SU-DHL-6 (cell line): Measurements from ENCODE around the gene AKT1S1.
A peak's percentile ranks its signal among the peaks of the same experiment; 100 is the strongest.
"Not testable (repeated sequence)": the region's sequence is repeated elsewhere in the genome, so short reads cannot be mapped to it uniquely, and the experiment has no call there.

Experiments used
- H2AFZ ChIP-seq: fragments of 200-600 bp; sonication (generic); 2 replicates; pipeline ENCODE4 v1.6.1; 2014; ENCODE audit warnings: low read depth, mild to moderate bottlenecking, moderate library complexity, mixed read lengths, antibody characterized with exemption, low read length; ENCODE audit not compliant: severe bottlenecking
- H3F3A ChIP-seq: fragments of 200-600 bp; shearing (Covaris generic); 2 replicates; pipeline ENCODE4 v1.6.0; 2016; ENCODE audit warnings: antibody characterized with exemption, mild to moderate bottlenecking; ENCODE audit not compliant: insufficient read depth
- H3K27ac ChIP-seq: fragments of 200-600 bp; sonication (generic); 2 replicates; pipeline ENCODE4 v1.5.1; 2016; ENCODE audit warnings: low read depth, mild to moderate bottlenecking, low read length, moderate library complexity, mixed read lengths
- H3K27me3 ChIP-seq: fragments of 200-600 bp; sonication (generic), shearing (Covaris generic); 2 replicates; pipeline ENCODE4 v1.6.0; 2014; ENCODE audit warnings: mild to moderate bottlenecking, low read length
- H3K36me3 ChIP-seq: fragments of 200-600 bp; sonication (generic); 2 replicates; pipeline ENCODE4 v1.6.1; 2014; ENCODE audit warnings: mild to moderate bottlenecking, low read length, mixed read lengths
- H3K4me2 ChIP-seq: fragments of 300-600, 200-600 bp; shearing (Covaris generic), sonication (generic); 2 replicates; pipeline ENCODE4 v1.6.0; 2014; ENCODE audit warnings: low read length, low read depth, mild to moderate bottlenecking; ENCODE audit not compliant: poor library complexity, severe bottlenecking
- H3K4me3 ChIP-seq: fragments of 200-600 bp; sonication (generic); 2 replicates; pipeline ENCODE4 v1.5.1; 2014; ENCODE audit warnings: antibody characterized with exemption, low read length, mild to moderate bottlenecking, mixed read lengths; ENCODE audit not compliant: insufficient read depth, poor library complexity, severe bottlenecking
- H3K79me2 ChIP-seq: fragments of 200-600 bp; sonication (generic); 2 replicates; pipeline ENCODE4 v1.6.1; 2014; ENCODE audit warnings: mild to moderate bottlenecking, low read length, moderate library complexity; ENCODE audit not compliant: insufficient read depth
- H3K9ac ChIP-seq: fragments of 200-600 bp; sonication (generic); 2 replicates; pipeline ENCODE4 v1.7.0; 2014; ENCODE audit warnings: mild to moderate bottlenecking, low read length
- H3K9me2 ChIP-seq: fragments of 200-600 bp; sonication (generic); replicated peaks from 2 replicates; pipeline ENCODE4 v1.6.1; 2014; ENCODE audit warnings: low read length; ENCODE audit not compliant: insufficient read depth
- H3K9me3 ChIP-seq: fragments of 200-600 bp; sonication (generic); 2 replicates; pipeline ENCODE4 v1.6.1; 2014; ENCODE audit warnings: low read length, mixed read lengths; ENCODE audit not compliant: insufficient read depth
- H4K20me1 ChIP-seq: fragments of 200-600 bp; sonication (generic); 2 replicates; pipeline ENCODE4 v1.6.1; 2014; ENCODE audit warnings: low read depth, mild to moderate bottlenecking, antibody characterized with exemption, low read length, moderate library complexity, mixed read lengths
- CTCF ChIP-seq: fragments of 200-600 bp; sonication (generic); IDR thresholded peaks from one replicate; pipeline ENCODE4 v1.5.1; 2017; ENCODE audit warnings: antibody characterized with exemption, mild to moderate bottlenecking, low read length, moderate library complexity; ENCODE audit not compliant: insufficient read depth, poor library complexity, severe bottlenecking
- EZH2phosphoT487 ChIP-seq: fragments of 200-600 bp; sonication (generic), shearing (Covaris generic); conservative IDR thresholded peaks from 2 replicates; pipeline ENCODE4 v1.6.1; 2018; ENCODE audit warnings: mild to moderate bottlenecking, antibody characterized with exemption, low read length, moderate library complexity, mixed read lengths

Gene AKT1S1

GRCh38 chr19:49877020-49877878 lies at the start of gene AKT1S1, which contains the start of gene TBC1D17:
Gene AKT1S1 (minus strand): TSS chr19:49877355. CDS start chr19:49873295, 4,060 bp downstream.
Gene TBC1D17 (plus strand): TSS chr19:49877702. CDS start chr19:49877724, 22 bp downstream.
- Histone ChIP-seq H3K27me3 (no peaks in the 10 kb centered on the region), H3K36me3 (no peaks in the 10 kb centered on the region), H4K20me1 (no peaks in the 10 kb centered on the region), H3K9me3 (no peaks in the 10 kb centered on the region), H3K79me2 (peaks cover 9% of the 10 kb centered on the region; the same call in 1 of the 2 replicates), H3K4me3 (peak within 1 kb of the TSS; percentile 89), H3K9me2 (no peaks in the 10 kb centered on the region), H3K4me2 (peak within 1 kb of the TSS; percentile 91), H2AFZ (peak within 1 kb of the TSS; percentile 79), H3K27ac (peak within 1 kb of the TSS; percentile 79), H3F3A (no peaks in the 10 kb centered on the region), H3K9ac (peak within 1 kb of the TSS; percentile 94)
- no peak for TF ChIP-seq EZH2phosphoT487
- TF ChIP-seq CTCF = no peak

GRCh38 chr19:49926515-49926914 lies 49.4 kb upstream of the AKT1S1 start:
- H3K27ac ChIP-seq = peak overlapping the region; percentile 91
- H3K36me3 ChIP-seq = peaks cover 17% of the 10 kb centered on the region
- H3K4me2 ChIP-seq = peak overlapping the region; percentile 79
- no peak for TF ChIP-seq EZH2phosphoT487
- TF ChIP-seq CTCF = no peak
- H3F3A ChIP-seq = peaks cover 33% of the 10 kb centered on the region
- peaks cover 13% of the 10 kb centered on the region; the same call in 1 of the 2 replicates for H4K20me1 ChIP-seq
- H3K9ac ChIP-seq = peak overlapping the region; percentile 98; the same call in 1 of the 2 replicates
- peaks cover 94% of the 10 kb centered on the region for H3K79me2 ChIP-seq
- no peaks in the 10 kb centered on the region for H3K9me2 ChIP-seq
- no peaks in the 10 kb centered on the region for H3K9me3 ChIP-seq
- H2AFZ ChIP-seq = no peak overlapping the region
- no peaks in the 10 kb centered on the region for H3K27me3 ChIP-seq
- H3K4me3 ChIP-seq = no peak overlapping the region

DNA sequence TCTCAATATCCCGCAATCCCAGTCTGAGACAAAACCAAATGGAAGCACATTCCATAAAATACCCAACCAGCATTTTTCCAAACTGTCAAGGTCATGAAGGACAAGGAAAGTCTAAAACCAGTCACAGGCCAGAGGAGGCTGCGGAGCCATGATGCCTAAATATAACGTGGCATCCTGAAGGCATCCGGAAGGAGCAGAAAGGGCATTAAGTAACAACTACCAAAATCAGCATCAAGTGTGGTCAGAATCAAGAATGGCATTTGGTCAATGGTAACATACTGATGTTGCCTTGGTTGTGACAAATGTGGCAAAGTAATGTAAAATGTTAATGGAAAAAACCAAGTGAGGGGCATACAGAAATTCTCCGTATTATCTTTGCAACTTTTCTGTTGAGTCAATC lies 48.3 kb upstream of the AKT1S1 start:
- Histone ChIP-seq H3K79me2 (peaks cover 95% of the 10 kb centered on the region), H3K4me2 (peak overlapping the region; percentile 69), H3K36me3 (peaks cover 7% of the 10 kb centered on the region), H4K20me1 (peaks cover 4% of the 10 kb centered on the region; the same call in 1 of the 2 replicates), H3K9ac (peak overlapping the region; percentile 53; the same call in 1 of the 2 replicates), H3F3A (peaks cover 32% of the 10 kb centered on the region), H3K9me3 (no peaks in the 10 kb centered on the region), H3K4me3 (peak overlapping the region; percentile 18), H3K27ac (peak overlapping the region; percentile 91), H3K9me2 (no peaks in the 10 kb centered on the region), H3K27me3 (no peaks in the 10 kb centered on the region), H2AFZ (no peak overlapping the region)
- TF ChIP-seq EZH2phosphoT487 (no peak), CTCF (no peak)

GRCh38 chr19:49924881-49925210 lies 47.7 kb upstream of the AKT1S1 start:
- not testable (repeated sequence) for H4K20me1 ChIP-seq, H3K27me3 ChIP-seq, H3K36me3 ChIP-seq, H2AFZ ChIP-seq, H3K9me3 ChIP-seq, H3K9me2 ChIP-seq
- peak overlapping the region; percentile 18 for H3K4me3 ChIP-seq
- H3F3A ChIP-seq = peaks cover 26% of the 10 kb centered on the region
- H3K79me2 ChIP-seq = peaks cover 96% of the 10 kb centered on the region
- peak overlapping the region; percentile 69 for H3K4me2 ChIP-seq
- H3K27ac ChIP-seq = peak overlapping the region; percentile 91
- H3K9ac ChIP-seq = peak overlapping the region; percentile 53
